ENCODE data around the gene TIMM13. TPM values are rescaled to one million over a fixed set of nuclear protein-coding genes. Genes with fewer than 3 reads are reported as not detected.

Gene TIMM13
- 17.2 TPM for total RNA-seq

GRCh38 chr19:2427429-2428320 is at the start of gene TIMM13:
TIMM13 (minus strand) TSS chr19:2427586; CDS start chr19:2427533, 53 bp downstream.

GRCh38 chr19:2475702-2476450 is 48.5 kb upstream of the TIMM13 start, which contains the start of gene GADD45B:
GADD45B (plus strand) TSS chr19:2476127; CDS start chr19:2476359, 232 bp downstream.

Other genes starting within 250 kb of the TIMM13 start
- gene PLEKHJ1, start 191.3 kb downstream of the TIMM13 start, total RNA-seq = 36.6 TPM
- 76.4 TPM for gene SF3A2, start 190.8 kb downstream of the TIMM13 start, total RNA-seq
- gene AMH, start 178.3 kb downstream of the TIMM13 start, total RNA-seq = 2.2 TPM
- not detected for gene JSRP1, start 171.2 kb downstream of the TIMM13 start, total RNA-seq
- gene PEAK3, start 145.4 kb downstream of the TIMM13 start, total RNA-seq = not detected
- gene LINGO3, start 119.4 kb downstream of the TIMM13 start, total RNA-seq = 0.94 TPM
- gene LSM7, start 99.0 kb downstream of the TIMM13 start, total RNA-seq = 90.1 TPM
- gene SPPL2B, start 98.9 kb downstream of the TIMM13 start, total RNA-seq = 57.0 TPM
- gene TMPRSS9, start 67.3 kb downstream of the TIMM13 start, total RNA-seq = 0.63 TPM
- 40.7 TPM for gene LMNB2, start 29.4 kb upstream of the TIMM13 start, total RNA-seq
- 2.8 TPM for gene GADD45B, start 48.5 kb upstream of the TIMM13 start, total RNA-seq

Measured in parietal lobe (tissue), 1 donor.